ENCODE data around the gene IFI30.

Gene IFI30

GRCh38 chr19:18183529-18183928 lies 9.9 kb downstream of the IFI30 start:
- no peaks in the 10 kb centered on the region for H3K79me2 ChIP-seq (ENCODE audit: control insufficient read depth, low read length)
- H3K27me3 ChIP-seq (ENCODE audit: control insufficient read depth, low read length): no peaks in the 10 kb centered on the region
- H3K4me1 ChIP-seq (ENCODE audit: control insufficient read depth, low read length): peaks cover 64% of the 10 kb centered on the region
- no peaks in the 10 kb centered on the region for H4K20me1 ChIP-seq (ENCODE audit: control insufficient read depth, insufficient read depth, low read depth, low read length)
- peaks cover 44% of the 10 kb centered on the region for H3F3A ChIP-seq (ENCODE audit: control insufficient read depth, insufficient read depth)
- no peak overlapping the region for H3K27ac ChIP-seq (ENCODE audit: low read depth, low read length)
- no peak overlapping the region for H3K4me2 ChIP-seq (ENCODE audit: low read length)
- TF ChIP-seq CTCF (IDR thresholded peaks at IDR 0.05; ENCODE audit: low read depth, low read length, poor library complexity, severe bottlenecking): no peak
- H3K9me3 ChIP-seq (ENCODE audit: control insufficient read depth, insufficient read depth, low read length): no peaks in the 10 kb centered on the region
- H3K4me3 ChIP-seq (ENCODE audit: low read length): no peak overlapping the region
- peaks cover 17% of the 10 kb centered on the region for H3K36me3 ChIP-seq (ENCODE audit: control insufficient read depth, low read length)
- H3K9me2 ChIP-seq (replicated peaks; ENCODE audit: control insufficient read depth, low read length): no peaks in the 10 kb centered on the region

DNA sequence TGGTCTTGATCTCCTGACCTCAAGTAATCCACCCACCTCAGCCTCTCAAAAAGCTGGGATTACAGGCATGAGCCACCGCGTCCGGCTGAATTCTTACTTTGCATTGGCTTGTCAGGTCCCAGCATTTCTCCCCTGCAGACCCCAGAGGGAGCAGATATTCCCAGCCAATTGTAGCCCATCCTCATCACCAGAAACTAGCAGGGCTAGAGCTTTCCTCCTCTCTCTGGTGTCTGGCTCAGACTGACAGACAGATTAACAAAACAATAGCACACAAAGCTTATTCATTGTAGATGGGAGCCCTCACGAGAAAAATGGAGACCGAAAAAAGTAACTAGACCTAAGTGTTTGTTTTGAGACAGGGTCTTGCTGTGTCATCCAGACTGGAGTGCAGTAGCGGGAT lies 11.9 kb downstream of the IFI30 start:
- TF ChIP-seq CTCF (IDR thresholded peaks at IDR 0.05; ENCODE audit: low read depth, low read length, poor library complexity, severe bottlenecking) (no peak), EZH2phosphoT487 (IDR thresholded peaks at IDR 0.05; ENCODE audit: borderline replicate concordance, low read length) (no peak)
- H3K4me2 ChIP-seq (ENCODE audit: low read length): no peak overlapping the region
- H3F3A ChIP-seq (ENCODE audit: control insufficient read depth, insufficient read depth): peaks cover 44% of the 10 kb centered on the region
- no peaks in the 10 kb centered on the region for H3K79me2 ChIP-seq (ENCODE audit: control insufficient read depth, low read length)
- H3K27me3 ChIP-seq (ENCODE audit: control insufficient read depth, low read length): no peaks in the 10 kb centered on the region
- peaks cover 59% of the 10 kb centered on the region for H3K4me1 ChIP-seq (ENCODE audit: control insufficient read depth, low read length)
- no peaks in the 10 kb centered on the region for H3K9me2 ChIP-seq (replicated peaks; ENCODE audit: control insufficient read depth, low read length)
- peaks cover 9% of the 10 kb centered on the region for H3K36me3 ChIP-seq (ENCODE audit: control insufficient read depth, low read length)
- H3K9me3 ChIP-seq (ENCODE audit: control insufficient read depth, insufficient read depth, low read length): no peaks in the 10 kb centered on the region
- H4K20me1 ChIP-seq (ENCODE audit: control insufficient read depth, insufficient read depth, low read depth, low read length): no peaks in the 10 kb centered on the region
- no peak overlapping the region for H3K4me3 ChIP-seq (ENCODE audit: low read length)
- H3K27ac ChIP-seq (ENCODE audit: low read depth, low read length): no peak overlapping the region

DNA sequence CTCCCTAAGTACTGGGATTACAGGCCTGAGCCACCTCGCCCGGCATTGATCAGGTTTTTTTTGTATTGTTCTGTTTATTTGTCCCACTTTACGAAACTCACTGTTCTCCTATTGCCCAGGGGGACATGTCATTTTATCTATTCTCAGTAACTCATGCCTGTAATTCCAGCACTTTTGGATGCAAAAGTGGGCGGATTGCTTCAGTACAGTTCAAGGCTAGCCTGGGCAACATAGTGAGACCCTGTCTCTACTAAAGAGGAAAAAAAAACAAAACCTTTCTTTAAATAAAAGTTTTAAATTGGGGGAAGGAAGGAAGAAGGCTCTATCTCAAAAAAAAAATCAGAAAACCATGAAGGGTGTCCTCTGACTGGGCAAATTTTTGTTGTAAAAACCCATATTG lies 16.7 kb downstream of the IFI30 start:
- Histone ChIP-seq H3K36me3 (ENCODE audit: control insufficient read depth, low read length) (peaks cover 10% of the 10 kb centered on the region), H4K20me1 (ENCODE audit: control insufficient read depth, insufficient read depth, low read depth, low read length) (no peaks in the 10 kb centered on the region; the same call in 1 of the 2 replicates), H3K4me1 (ENCODE audit: control insufficient read depth, low read length) (peaks cover 64% of the 10 kb centered on the region), H3K27me3 (ENCODE audit: control insufficient read depth, low read length) (no peaks in the 10 kb centered on the region), H3F3A (ENCODE audit: control insufficient read depth, insufficient read depth) (peaks cover 47% of the 10 kb centered on the region), H3K27ac (ENCODE audit: low read depth, low read length) (peak overlapping the region; percentile 87), H3K79me2 (ENCODE audit: control insufficient read depth, low read length) (peaks cover 15% of the 10 kb centered on the region), H3K9me2 (replicated peaks; ENCODE audit: control insufficient read depth, low read length) (no peaks in the 10 kb centered on the region), H3K4me2 (ENCODE audit: low read length) (no peak overlapping the region), H3K4me3 (ENCODE audit: low read length) (no peak overlapping the region), H3K9me3 (ENCODE audit: control insufficient read depth, insufficient read depth, low read length) (no peaks in the 10 kb centered on the region)
- no peak for TF ChIP-seq EZH2phosphoT487 (IDR thresholded peaks at IDR 0.05; ENCODE audit: borderline replicate concordance, low read length)
- TF ChIP-seq CTCF (IDR thresholded peaks at IDR 0.05; ENCODE audit: low read depth, low read length, poor library complexity, severe bottlenecking): no peak

DNA sequence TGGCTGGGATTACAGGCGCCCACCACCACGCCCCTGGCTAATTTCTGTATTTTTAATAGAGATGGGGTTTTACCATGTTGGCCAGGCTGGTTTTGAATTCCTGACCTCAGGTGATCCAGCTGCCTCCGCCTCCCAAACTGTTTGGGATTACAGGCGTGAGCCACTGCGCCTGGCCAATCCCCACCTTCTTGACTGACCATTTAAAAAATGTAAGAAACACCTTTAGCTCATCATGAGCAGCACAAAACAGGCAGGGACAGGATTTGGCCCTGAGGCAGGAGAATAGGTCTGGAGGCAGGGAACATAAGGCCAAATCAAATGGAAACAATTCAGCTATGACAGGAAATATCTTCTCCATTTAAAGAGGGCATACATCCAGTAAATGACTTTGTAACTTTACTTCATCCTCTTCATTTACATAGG lies 18.0 kb downstream of the IFI30 start:
- H3K27me3 ChIP-seq (ENCODE audit: control insufficient read depth, low read length): no peaks in the 10 kb centered on the region
- peaks cover 40% of the 10 kb centered on the region for H3F3A ChIP-seq (ENCODE audit: control insufficient read depth, insufficient read depth)
- no peaks in the 10 kb centered on the region for H3K9me2 ChIP-seq (replicated peaks; ENCODE audit: control insufficient read depth, low read length)
- H3K4me2 ChIP-seq (ENCODE audit: low read length): peak overlapping the region; percentile 89
- no peak for TF ChIP-seq EZH2phosphoT487 (IDR thresholded peaks at IDR 0.05; ENCODE audit: borderline replicate concordance, low read length)
- TF ChIP-seq CTCF (IDR thresholded peaks at IDR 0.05; ENCODE audit: low read depth, low read length, poor library complexity, severe bottlenecking): no peak
- H3K79me2 ChIP-seq (ENCODE audit: control insufficient read depth, low read length): peaks cover 15% of the 10 kb centered on the region
- H3K4me1 ChIP-seq (ENCODE audit: control insufficient read depth, low read length): peaks cover 64% of the 10 kb centered on the region
- no peaks in the 10 kb centered on the region; the same call in 1 of the 2 replicates for H4K20me1 ChIP-seq (ENCODE audit: control insufficient read depth, insufficient read depth, low read depth, low read length)
- H3K27ac ChIP-seq (ENCODE audit: low read depth, low read length): peak overlapping the region; percentile 87
- H3K36me3 ChIP-seq (ENCODE audit: control insufficient read depth, low read length): peaks cover 20% of the 10 kb centered on the region
- no peaks in the 10 kb centered on the region for H3K9me3 ChIP-seq (ENCODE audit: control insufficient read depth, insufficient read depth, low read length)
- peak overlapping the region; percentile 79 for H3K4me3 ChIP-seq (ENCODE audit: low read length)
